Endothelial cell of umbilical vein (primary cell): ENCODE data around the gene LIPA. TPM values are rescaled to one million over a fixed set of nuclear protein-coding genes. Genes with fewer than 3 reads are reported as not detected.

ENCODE experiments used
- BruUV-seq: library from RNA; stranded (reverse); fragments of 400-500 nt; replicated peaks from 2 replicates; lab custom pipeline; 2021; lab: Mats Ljungman, UMichigan
- CTCF ChIA-PET: fragments of 300-600, 350-600 bp; sonication (Branson Sonifier 250); formaldehyde crosslinking; loops from one replicate; lab custom pipeline; 2021; ENCODE audit warnings: antibody characterized with exemption, inconsistent platforms; lab: Charles Lee
- POLR2A ChIA-PET: fragments of 300-600, 350-600 bp; sonication (Branson Sonifier 250); formaldehyde crosslinking; loops from one replicate; lab custom pipeline; 2021; ENCODE audit warnings: antibody characterized with exemption, inconsistent platforms; lab: Charles Lee
- DNase-seq: peaks from one replicate; pipeline ENCODE4 v3.0.0-alpha.2; 2011; ENCODE audit warnings: low read depth, low spot score
- FAIRE-seq: peaks from 2 replicates; lab custom pipeline; 2011; peaks lifted over from hg19 to GRCh38; lab: Jason Lieb, UNC
- H2AFZ ChIP-seq: 2 replicates; pipeline ENCODE4 v1.6.0; 2012; ENCODE audit warnings: low read depth, low read length, control low read depth, inconsistent platforms
- H3K27ac ChIP-seq: 2 replicates; pipeline ENCODE4 v1.5.1; 2011; ENCODE audit warnings: low read depth, mild to moderate bottlenecking, control low read depth, low read length, moderate library complexity; ENCODE audit not compliant: insufficient read depth
- H3K27me3 ChIP-seq, 2 experiments: 2 replicates each; pipeline versions ENCODE4 v1.6.0 to v1.6.1; 2011; ENCODE audit warnings: low read length in 2 of 2, mixed read lengths in 1 of 2; ENCODE audit not compliant: control insufficient read depth in 2 of 2, insufficient read depth in 2 of 2
- H3K36me3 ChIP-seq, 2 experiments: 2 replicates in 1 of 2; 3 replicates in 1 of 2; pipeline ENCODE4 v1.5.1; 2011; ENCODE audit warnings: low read length in 2 of 2, mild to moderate bottlenecking in 1 of 2, moderate library complexity in 1 of 2; ENCODE audit not compliant: control insufficient read depth in 2 of 2, insufficient read depth in 2 of 2; ENCODE audit errors: extremely low read depth in 1 of 2
- H3K4me1 ChIP-seq: 3 replicates; pipeline ENCODE4 v1.5.1; 2011; ENCODE audit warnings: mild to moderate bottlenecking, low read length; ENCODE audit not compliant: control insufficient read depth, insufficient read depth; ENCODE audit errors: extremely low read depth
- H3K4me2 ChIP-seq: 2 replicates; pipeline ENCODE4 v1.6.1; 2011; ENCODE audit warnings: low read length, control low read depth, mixed read lengths; ENCODE audit not compliant: insufficient read depth
- H3K4me3 ChIP-seq, 3 experiments: fragments of 200-600 bp in 1 of 3; sonication (generic), shearing (Covaris generic) in 1 of 3; replicated peaks in 1 of 3; 2 replicates each; pipeline ENCODE4 v1.5.1; 2011 to 2016; ENCODE audit warnings: control low read depth in 3 of 3, low read length in 3 of 3, mild to moderate bottlenecking in 2 of 3, inconsistent platforms in 1 of 3, low read depth in 1 of 3, moderate library complexity in 1 of 3; ENCODE audit not compliant: insufficient read depth in 1 of 3
- H3K79me2 ChIP-seq: 2 replicates; pipeline ENCODE4 v1.6.0; 2012; ENCODE audit warnings: low read length, inconsistent platforms; ENCODE audit not compliant: control insufficient read depth, insufficient read depth
- H3K9ac ChIP-seq: replicated peaks from 2 replicates; pipeline ENCODE3; 2011; ENCODE audit warnings: low read length, control low read depth; ENCODE audit not compliant: insufficient read depth; ENCODE audit errors: extremely low read depth
- H3K9me1 ChIP-seq: replicated peaks from 3 replicates; pipeline ENCODE4 v1.6.0; 2011; ENCODE audit warnings: mild to moderate bottlenecking, low read length; ENCODE audit not compliant: control insufficient read depth, insufficient read depth; ENCODE audit errors: extremely low read depth
- H3K9me3 ChIP-seq: replicated peaks from 2 replicates; pipeline ENCODE4 v1.5.1; 2012; ENCODE audit warnings: low read length, inconsistent platforms; ENCODE audit not compliant: control insufficient read depth, insufficient read depth
- H4K20me1 ChIP-seq: replicated peaks from 2 replicates; pipeline ENCODE3; 2011; ENCODE audit warnings: mild to moderate bottlenecking, low read length; ENCODE audit not compliant: control insufficient read depth, insufficient read depth; ENCODE audit errors: extremely low read depth
- CTCF ChIP-seq, 2 donors: IDR thresholded peaks; 1 replicate in 1 of 2; 2 replicates in 1 of 2; pipeline ENCODE4 v1.5.1; 2011; ENCODE audit warnings: low read length in 2 of 2, mild to moderate bottlenecking in 2 of 2, moderate library complexity in 2 of 2, control low read depth in 1 of 2, inconsistent platforms in 1 of 2, low read depth in 1 of 2; ENCODE audit not compliant: insufficient read depth in 1 of 2; ENCODE audit errors: extremely low read depth in 1 of 2
- EZH2 ChIP-seq: IDR thresholded peaks from 2 replicates; pipeline ENCODE4 v1.6.1; 2012; ENCODE audit warnings: borderline replicate concordance, low read depth, mild to moderate bottlenecking, moderate library complexity, low read length, inconsistent platforms; ENCODE audit not compliant: severe bottlenecking
- FOS ChIP-seq: IDR thresholded peaks from 2 replicates; pipeline ENCODE4 v1.6.1; 2011; ENCODE audit warnings: mild to moderate bottlenecking, low read length, moderate library complexity, borderline replicate concordance; ENCODE audit not compliant: insufficient read depth
- GATA2 ChIP-seq: IDR thresholded peaks from 2 replicates; pipeline ENCODE4 v1.7.0; 2011; ENCODE audit warnings: low read depth, mild to moderate bottlenecking, moderate library complexity, mixed read lengths, low read length; ENCODE audit not compliant: insufficient read length, insufficient read depth
- JUN ChIP-seq: IDR thresholded peaks from 2 replicates; pipeline ENCODE4 v1.6.1; 2011; ENCODE audit warnings: borderline replicate concordance, low read depth; ENCODE audit not compliant: insufficient read length, insufficient read depth
- MYC ChIP-seq: IDR thresholded peaks from one replicate; pipeline ENCODE4 v1.6.1; 2011; ENCODE audit warnings: mild to moderate bottlenecking, low read depth, low read length
- POLR2A ChIP-seq: IDR thresholded peaks from 2 replicates; pipeline ENCODE4 v1.6.1; 2012; ENCODE audit warnings: low read depth, mild to moderate bottlenecking, control low read depth, low read length
- POLR2AphosphoS5 ChIP-seq: IDR thresholded peaks from 2 replicates; pipeline ENCODE4 v1.6.1; 2012; ENCODE audit warnings: low read depth, mild to moderate bottlenecking, control low read depth, low read length, moderate library complexity; ENCODE audit not compliant: insufficient read depth
- dilution Hi-C: fragments of 300-500 bp; cut with MboI; formaldehyde crosslinking; loops from one replicate; pipeline ENCODE4 v1.15.0; 2019; ENCODE audit warnings: low sequenced_read_pairs; ENCODE audit not compliant: extremely low pct_ligation_motif_present
- intact Hi-C: fragments of 100-400 bp; cut with micrococcal nuclease; formaldehyde crosslinking; loops from one replicate; pipeline ENCODE4 v1.10.0; 2022
- polyA plus RNA-seq, 4 experiments: library from polyadenylated mRNA; depleted of rRNA in 3 of 4; stranded (reverse) in 3 of 4; unstranded in 1 of 4; fragments of >200 nt; gene quantifications; 2 replicates each; pipeline versions ENCODE4 v1.2.1 to v1.2.3, GENCODE V29; 2011 to 2012; ENCODE audit warnings: missing spikeins in 1 of 4
- total RNA-seq: library from RNA; stranded (reverse); gene quantifications from 2 replicates; pipeline ENCODE4 v1.2.3, GENCODE V29; 2021
- TF ChIP-seq, protein P1 (sequence below): IDR thresholded peaks from 2 replicates; pipeline ENCODE4 v1.6.1; 2011; ENCODE audit not compliant: insufficient read depth, insufficient read length

Gene LIPA
- total and polyA plus RNA-seq, 2 donors (not counting 3 experiments of a cell fraction or from before 2014, with no cell fraction given), result 24.0 to 41.1 TPM

DNA sequence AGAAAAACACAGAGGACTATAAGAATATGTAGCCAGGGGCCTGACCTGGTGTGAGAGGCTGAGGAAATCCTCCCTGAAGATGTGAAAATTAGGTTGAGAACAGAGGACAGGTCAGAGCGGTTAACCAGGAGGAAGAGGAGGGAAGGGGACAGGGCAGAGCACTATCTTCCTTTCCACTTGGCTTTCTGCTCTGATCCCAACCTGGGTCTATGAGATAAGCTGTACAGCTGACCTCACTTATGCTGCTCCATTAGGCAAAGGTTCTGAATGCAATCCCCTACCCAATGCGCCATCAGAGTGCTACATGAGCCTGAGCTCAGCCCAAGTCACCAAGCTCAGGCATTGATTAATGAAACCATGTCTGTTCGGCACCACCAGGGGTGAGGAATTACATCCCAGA, 10.5 kb downstream of the LIPA start:
- no peaks in the 10 kb centered on the region for H3K79me2 ChIP-seq
- FAIRE-seq, result no peak
- dilution Hi-C loops, result no loop called here

DNA sequence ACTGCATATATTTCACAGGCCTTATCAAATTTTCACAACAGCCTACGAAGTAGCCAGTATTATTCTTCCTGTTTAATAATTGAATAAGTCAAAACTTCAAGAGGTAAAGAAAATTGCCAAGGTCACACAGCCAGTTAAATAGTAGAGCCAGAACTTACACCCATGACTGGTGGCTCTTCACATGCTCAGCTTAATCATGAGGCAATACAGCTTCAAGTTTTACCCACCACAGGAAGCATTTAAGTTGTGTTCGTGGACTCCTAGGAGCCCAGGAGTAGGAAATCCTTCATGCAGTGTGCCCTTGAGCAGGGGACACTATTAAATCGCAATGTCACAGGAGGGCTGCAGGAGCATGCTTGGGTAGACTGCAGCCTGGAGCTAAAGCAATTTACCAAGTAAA, 11.1 kb downstream of the LIPA start:
- ChIA-PET POLR2A (no interaction called here), CTCF (interaction anchor here (0.8 to 1.7 kb wide), 2 partner anchors 23 to 308 kb away, joined by 3 to 4 read pairs; no protein-coding TSS in a partner anchor)
- no peaks in the 10 kb centered on the region for H3K27me3 ChIP-seq
- no peak overlapping the region for H3K4me2 ChIP-seq
- H3K27ac ChIP-seq, result no peak overlapping the region
- BruUV-seq, result no TSS peak
- dilution Hi-C loops (no loop called here), intact Hi-C loops (no loop called here)
- H2AFZ ChIP-seq, result no peak overlapping the region
- no peaks in the 10 kb centered on the region for H3K4me1 ChIP-seq
- TF ChIP-seq GATA2, result no peak
- TF ChIP-seq, protein P1, sequence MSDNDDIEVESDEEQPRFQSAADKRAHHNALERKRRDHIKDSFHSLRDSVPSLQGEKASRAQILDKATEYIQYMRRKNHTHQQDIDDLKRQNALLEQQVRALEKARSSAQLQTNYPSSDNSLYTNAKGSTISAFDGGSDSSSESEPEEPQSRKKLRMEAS, result no peak
- no peak for TF ChIP-seq POLR2A
- TF ChIP-seq JUN, result no peak
- TF ChIP-seq MYC, result no peak
- no peak for TF ChIP-seq FOS
- TF ChIP-seq CTCF (IDR thresholded peaks at IDR 0.05; ENCODE audit: extremely low read depth in 1 of 2, insufficient read depth in 1 of 2, low read depth in 1 of 2, low read length in 2 of 2), result no peak
- TF ChIP-seq POLR2AphosphoS5, result no peak
- TF ChIP-seq EZH2, result no peak
- DNase-seq (no peak), FAIRE-seq (no peak)
- H4K20me1 ChIP-seq, result no peaks in the 10 kb centered on the region
- no peaks in the 10 kb centered on the region for H3K79me2 ChIP-seq
- no peaks in the 10 kb centered on the region for H3K9me3 ChIP-seq
- no peak overlapping the region for H3K4me3 ChIP-seq
- no peaks in the 10 kb centered on the region for H3K9me1 ChIP-seq
- no peaks in the 10 kb centered on the region for H3K36me3 ChIP-seq
- no peak overlapping the region for H3K9ac ChIP-seq

More for the DNA sequence above, 10.5 kb downstream of the LIPA start:
- POLR2A ChIA-PET, result no interaction called here
- no peak overlapping the region for H2AFZ ChIP-seq
- H3K36me3 ChIP-seq, result no peaks in the 10 kb centered on the region
- H3K27ac ChIP-seq, result no peak overlapping the region
- H3K4me3 ChIP-seq, result no peak overlapping the region
- H3K9me1 ChIP-seq, result no peaks in the 10 kb centered on the region
- BruUV-seq, result no TSS peak
- DNase-seq, result no peak
- no peak overlapping the region for H3K9ac ChIP-seq
- no peaks in the 10 kb centered on the region for H3K9me3 ChIP-seq
- no peaks in the 10 kb centered on the region for H3K4me1 ChIP-seq
- H3K27me3 ChIP-seq, result no peaks in the 10 kb centered on the region
- CTCF ChIA-PET, result interaction anchor here (0.8 to 1.7 kb wide), 2 partner anchors 24 to 308 kb away, joined by 3 to 4 read pairs; no protein-coding TSS in a partner anchor
- TF ChIP-seq CTCF (IDR thresholded peaks at IDR 0.05; ENCODE audit: extremely low read depth in 1 of 2, insufficient read depth in 1 of 2, low read depth in 1 of 2, low read length in 2 of 2), result no peak
- H4K20me1 ChIP-seq, result no peaks in the 10 kb centered on the region
- H3K4me2 ChIP-seq, result no peak overlapping the region
- intact Hi-C loops, result no loop called here
